Measurements from ENCODE around the gene SLC29A2.

DNA sequence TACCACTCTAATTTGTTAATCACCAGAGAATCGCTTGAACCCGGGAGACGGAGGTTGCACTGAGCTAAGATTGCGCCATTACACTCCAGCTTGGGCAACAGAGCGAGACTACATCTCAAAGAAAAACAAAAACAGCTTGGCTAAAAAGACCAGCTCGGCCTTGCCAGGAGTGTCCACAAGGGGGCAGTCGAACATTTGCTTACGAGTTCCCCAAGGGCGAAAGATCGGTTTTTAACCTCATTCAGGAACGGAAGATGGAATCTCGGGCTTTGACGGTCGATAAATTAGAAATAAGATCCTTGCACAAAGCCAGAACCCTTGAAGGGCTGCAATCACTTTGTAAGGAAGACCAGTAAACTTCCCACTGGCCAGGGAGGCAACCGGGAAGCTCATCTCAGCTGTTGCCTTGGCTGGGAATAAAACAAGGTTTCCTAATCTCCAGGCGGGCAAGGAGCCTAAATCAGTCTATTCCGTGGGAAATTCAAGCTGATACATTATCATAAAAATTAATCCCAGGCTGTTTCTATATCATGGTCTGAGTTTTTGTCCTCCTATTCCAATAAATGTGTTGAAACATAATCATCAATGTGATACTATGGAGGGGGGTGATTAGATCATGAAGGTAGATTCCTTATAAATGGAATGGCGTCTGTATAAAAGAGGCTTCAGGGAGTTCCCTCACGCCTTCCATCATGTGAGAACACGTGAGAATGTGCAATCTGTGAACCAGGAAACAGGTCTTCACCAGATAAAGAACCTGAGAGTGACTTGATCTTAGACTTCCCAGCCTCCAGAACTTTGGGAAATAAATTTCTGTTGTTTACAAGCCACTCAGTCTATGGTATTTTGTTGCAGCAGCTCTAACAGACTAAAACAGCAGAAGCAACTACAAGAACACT, 14.9 kb upstream of the SLC29A2 start:
- peak; percentile 98 for TF ChIP-seq CTCF (conservative IDR thresholded peaks at IDR 0.05; ENCODE audit: low read depth, low read length)
- no peak for TF ChIP-seq EZH2 (IDR thresholded peaks at IDR 0.05; ENCODE audit: low read length, unreplicated experiment)

Measured in PC-3 (cell line).